NCI-H146 (cell line): ENCODE results near the gene F8A2.
"Not testable (repeated sequence)": the region's sequence is repeated elsewhere in the genome, so short reads cannot be mapped to it uniquely, and the experiment has no call there.

Experiments
- DNase-seq: peaks from one replicate; lab custom pipeline; 2025; lab: John Stamatoyannopoulos, UW

Gene F8A2

DNA sequence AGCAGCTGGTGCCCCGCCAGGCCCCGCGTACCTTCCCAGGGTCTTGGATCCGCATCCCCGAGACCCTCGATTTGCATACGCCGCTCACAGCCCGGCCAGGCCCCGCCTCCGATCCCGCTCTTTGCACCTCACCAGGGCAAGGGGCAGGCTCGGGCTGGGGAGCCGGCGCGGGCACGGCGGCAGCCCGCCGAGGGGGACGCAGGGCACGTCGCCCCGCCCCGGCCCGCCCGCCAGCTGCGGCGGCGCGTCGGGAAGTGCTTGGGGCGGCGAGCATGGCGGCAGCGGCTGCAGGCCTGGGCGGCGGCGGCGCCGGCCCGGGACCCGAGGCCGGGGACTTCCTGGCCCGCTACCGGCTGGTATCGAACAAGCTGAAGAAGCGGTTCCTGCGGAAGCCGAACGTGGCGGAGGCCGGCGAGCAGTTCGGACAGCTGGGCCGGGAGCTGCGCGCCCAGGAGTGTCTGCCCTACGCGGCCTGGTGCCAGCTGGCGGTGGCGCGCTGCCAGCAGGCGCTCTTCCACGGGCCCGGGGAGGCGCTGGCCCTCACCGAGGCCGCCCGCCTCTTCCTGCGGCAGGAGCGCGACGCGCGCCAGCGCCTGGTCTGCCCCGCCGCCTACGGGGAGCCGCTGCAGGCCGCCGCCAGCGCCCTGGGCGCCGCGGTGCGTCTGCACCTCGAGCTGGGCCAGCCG, at the start of gene F8A2:
Gene F8A2 (plus strand): TSS at position 253 of the 686 bp plus-strand sequence. CDS start 20 bp downstream, at position 273.
- DNase-seq: not testable (repeated sequence)

DNA sequence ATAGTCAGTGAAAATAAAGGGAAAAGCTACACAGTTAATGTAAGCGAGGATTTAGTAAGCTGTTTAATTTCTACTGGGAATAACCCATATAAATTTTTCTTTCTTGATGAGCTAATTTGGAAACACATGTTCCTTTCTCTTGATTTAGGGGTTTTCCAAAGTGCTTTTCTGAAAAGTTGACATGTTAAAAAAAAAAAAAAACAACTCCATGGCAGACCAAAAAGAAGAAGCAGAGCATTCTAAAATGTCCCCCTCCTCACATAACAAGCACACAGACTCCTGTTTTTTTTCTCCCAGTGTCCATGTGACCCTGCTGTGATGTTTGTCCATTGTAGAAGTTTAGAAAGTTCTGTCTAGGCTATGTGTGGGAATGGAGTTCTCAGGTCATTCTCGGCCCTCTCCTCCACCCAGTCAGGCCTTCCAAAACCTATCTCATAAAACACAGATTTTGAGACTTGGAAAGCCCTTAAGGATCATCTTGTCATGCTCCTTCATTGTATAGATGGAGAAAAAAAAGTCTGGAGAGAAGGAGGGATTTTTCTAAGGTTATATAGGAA, 48.3 kb upstream of the F8A2 start:
- DNase-seq: no peak

DNA sequence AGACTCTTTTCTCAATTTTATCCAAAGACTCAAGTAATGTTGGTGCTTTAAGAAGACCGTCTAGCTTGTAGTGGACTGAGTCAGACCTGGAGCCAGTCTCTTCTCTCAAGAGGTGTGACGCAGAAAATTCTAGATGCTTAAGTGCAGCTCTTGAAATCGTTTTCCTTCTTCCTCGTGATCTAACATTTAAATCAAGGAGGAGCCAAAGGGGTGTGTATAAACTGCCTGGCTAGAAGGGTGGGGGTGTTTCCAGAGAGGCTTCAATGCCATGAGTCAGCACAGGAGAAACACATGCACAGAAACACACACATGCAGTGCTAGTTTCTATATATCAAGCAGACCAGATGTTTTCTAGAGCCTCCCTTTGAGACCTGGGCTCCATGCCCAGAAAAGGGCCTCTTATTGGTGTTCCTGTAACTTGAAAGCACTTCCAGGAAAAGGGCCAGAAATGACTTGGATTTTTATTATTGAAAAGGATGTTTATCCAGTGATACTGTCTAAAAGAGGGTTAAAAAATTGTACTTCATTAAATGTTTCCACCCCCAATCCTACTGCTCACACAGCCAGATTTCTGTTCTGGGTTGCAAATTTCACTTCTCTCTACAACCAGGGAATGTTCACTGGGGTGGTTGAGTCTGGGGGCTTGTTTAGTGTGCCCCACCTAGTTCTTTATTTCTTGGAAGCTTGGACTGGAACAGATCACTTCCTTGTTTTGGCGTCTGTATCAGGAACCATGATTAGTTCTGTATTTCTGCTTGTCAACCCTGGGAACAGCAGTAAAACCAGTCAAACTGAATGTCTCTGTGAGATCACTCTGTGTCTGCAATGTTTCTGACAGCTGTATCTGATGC, 47.2 kb upstream of the F8A2 start, which contains the start of gene CLIC2:
Gene CLIC2 (minus strand): TSS at position 129 of the 851 bp plus-strand sequence. CDS start 187 bp downstream, outside the sequence.
- DNase-seq: no peak

DNA sequence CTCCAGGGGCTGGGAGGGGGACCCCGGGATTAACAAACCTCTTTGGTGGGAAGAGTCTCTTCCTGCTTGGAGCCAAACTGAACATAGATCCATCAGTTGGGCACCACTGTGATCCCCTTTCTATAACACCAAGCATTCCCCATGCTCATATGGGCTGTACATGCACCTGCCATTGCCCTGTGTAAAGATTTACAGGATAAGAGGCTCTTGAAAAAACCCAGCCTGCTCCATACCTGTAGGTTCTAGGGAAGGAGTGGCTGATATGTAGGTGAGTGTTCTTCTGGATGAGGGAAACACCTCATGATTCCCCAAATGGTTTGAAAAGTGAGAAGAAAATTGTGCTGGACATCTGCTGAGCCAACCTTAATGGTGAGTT, 46.6 kb upstream of the F8A2 start:
- DNase-seq: not testable (repeated sequence)

DNA sequence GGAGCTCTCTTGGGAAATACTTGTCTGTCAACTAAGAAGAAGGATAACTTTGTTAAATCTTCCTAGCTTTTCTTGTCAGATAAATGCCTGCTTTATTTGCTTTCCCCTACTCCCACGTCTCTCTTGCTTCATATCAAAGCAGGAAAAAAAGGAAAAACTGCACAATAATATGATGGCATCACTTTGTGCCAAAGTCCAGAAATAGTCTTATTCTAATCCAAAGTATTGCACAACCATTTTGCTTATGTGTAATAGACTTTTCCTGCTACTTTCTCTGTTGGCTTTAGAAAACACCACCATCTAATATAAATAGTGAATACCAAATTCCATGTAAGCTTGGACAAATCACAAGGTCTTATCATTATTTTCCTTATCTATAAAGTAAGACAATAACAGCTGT, 36.2 kb upstream of the F8A2 start:
- not testable (repeated sequence) for DNase-seq

DNA sequence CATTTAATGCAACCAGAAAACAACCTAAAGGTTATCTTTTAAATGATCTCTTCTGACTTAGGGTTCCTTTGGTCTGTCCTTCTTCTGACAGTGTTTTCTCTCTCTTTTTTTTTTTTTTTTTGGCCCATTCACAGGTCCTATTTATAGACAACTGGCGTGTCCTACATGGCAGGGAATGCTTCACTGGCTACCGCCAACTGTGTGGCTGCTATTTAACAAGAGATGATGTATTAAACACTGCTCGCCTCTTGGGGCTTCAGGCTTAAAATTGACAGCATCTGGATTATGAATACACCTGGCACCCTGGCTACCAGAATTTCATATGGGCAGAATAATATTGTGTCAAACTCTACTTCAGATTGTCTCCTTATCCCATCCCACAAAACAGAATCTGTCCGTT, 32.4 kb upstream of the F8A2 start:
- DNase-seq: not testable (repeated sequence)

DNA sequence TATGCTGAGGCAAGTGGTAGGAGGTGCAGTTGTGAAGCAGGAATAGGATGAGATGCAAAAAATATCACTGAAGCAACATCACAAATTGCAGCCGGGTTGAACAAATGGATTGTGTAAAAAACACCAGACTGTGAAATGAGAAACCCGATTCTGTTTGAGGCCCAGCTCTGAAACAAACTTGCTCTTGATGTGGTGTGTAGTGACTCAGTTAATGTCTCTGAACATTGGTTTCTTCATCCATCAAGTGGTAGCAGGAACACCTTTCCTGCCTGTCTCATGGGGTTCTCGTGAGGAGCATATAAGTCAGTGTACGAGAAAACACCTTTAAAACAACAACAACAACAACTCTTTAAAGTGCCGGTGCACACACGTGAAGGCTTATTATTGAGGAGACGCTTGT, 18.2 kb upstream of the F8A2 start:
- DNase-seq: not testable (repeated sequence)

DNA sequence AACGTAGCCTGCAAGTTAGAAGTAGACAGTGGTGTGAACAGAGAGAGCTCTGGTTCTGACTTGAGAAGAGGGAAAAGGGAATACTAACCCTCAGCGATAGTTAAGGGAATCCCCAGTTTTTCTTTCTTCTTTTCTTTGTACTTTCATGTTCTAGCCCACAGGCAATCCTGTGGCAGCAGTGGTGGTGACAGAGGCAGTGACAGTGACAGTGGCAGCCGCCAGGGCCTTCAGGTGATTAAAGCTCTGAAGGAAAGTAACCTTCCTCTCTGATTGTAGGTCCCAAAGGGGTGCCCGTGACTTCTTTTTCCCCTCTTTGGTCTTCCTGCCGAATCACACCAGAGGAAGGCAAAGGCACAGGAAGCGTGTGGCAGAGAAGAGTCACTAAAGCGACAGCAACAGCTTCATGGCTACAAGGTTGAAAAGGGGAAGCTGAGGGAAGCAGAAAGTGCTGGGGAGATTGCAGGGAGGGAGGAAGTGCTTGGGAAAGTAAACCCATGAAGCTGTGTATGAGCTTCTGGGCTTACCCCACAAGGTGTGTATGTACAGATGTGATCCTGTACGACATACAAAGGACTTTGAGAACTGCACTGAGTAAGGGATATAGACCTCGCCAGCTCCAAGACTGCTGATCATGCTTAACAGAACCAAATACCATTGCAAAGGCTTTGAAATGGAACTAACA, 8.0 kb upstream of the F8A2 start:
- DNase-seq: not testable (repeated sequence)

DNA sequence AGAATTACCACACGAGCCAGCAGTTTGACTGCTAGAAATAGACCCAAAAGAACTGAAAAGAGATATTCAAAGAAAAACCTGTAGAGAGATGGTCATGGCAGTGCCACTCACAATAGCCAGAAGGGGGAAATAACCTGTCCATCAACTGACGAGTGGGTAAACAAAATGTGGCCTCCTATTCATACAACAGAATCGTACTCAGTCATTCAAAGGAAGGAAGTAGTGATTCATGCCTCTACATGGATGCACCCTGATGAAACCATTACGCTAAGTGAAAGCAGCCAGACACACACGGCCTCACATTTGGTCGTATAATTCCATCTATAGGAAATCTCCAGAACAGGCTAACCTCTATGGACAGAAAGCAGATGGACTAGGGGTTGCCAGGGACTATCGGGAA, 2.1 kb upstream of the F8A2 start:
- not testable (repeated sequence) for DNase-seq

DNA sequence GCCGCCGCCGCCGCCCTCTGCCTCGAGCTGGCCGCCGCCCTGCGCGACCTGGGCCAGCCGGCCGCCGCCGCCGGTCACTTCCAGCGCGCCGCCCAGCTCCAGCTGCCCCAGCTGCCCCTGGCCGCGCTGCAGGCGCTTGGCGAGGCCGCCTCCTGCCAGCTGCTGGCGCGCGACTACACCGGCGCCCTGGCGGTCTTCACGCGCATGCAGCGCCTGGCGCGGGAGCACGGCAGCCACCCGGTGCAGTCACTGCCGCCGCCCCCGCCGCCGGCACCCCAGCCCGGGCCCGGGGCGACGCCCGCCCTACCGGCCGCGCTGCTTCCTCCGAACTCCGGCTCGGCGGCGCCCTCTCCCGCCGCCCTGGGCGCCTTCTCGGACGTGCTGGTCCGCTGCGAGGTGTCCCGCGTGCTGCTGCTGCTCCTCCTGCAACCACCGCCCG, 653 bp downstream of the F8A2 start:
- DNase-seq: not testable (repeated sequence)

DNA sequence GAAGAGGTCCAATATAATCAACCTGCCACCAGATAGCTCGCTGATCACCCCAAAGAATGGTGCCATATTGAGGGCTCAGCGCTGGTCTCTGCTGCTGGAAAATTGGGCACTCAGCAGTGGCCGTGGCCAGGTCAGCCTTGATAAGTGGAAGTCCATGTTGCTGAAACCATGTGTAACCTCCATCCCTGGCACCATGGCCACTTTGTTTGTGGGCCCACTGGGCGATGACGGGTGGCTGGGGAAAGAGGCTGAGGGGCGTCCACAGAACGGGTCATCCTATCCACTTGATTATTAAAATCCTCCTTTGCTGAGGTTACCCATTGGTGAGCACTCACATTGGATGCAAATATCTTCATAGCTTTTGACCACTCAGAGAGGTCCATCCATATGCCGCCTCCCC, 7.7 kb downstream of the F8A2 start:
- DNase-seq: no peak

DNA sequence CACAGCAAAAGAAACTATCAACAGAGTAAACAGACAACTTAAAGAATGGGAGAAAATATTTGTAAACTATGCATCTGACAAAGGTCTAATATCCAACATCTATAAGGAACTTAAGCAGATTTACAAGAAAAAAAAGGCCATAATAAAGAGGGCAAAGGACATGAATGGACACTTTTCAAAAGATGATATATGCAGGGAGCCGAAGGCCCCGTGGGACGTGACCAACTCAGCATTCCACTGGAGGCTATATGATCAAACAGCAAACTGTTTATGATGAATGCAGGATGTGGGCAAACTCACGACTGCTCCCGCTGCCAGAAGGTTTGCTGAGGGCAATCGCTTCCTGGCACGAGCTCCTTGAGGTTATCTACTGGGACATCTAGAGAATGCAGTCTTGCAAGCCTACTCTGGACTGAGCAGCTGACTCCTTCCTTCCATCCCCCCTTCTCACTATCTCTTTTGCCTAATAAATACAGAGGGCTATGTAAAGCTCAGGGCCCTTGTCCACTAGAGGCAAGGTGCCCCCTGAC, 12.9 kb downstream of the F8A2 start:
- not testable (repeated sequence) for DNase-seq

DNA sequence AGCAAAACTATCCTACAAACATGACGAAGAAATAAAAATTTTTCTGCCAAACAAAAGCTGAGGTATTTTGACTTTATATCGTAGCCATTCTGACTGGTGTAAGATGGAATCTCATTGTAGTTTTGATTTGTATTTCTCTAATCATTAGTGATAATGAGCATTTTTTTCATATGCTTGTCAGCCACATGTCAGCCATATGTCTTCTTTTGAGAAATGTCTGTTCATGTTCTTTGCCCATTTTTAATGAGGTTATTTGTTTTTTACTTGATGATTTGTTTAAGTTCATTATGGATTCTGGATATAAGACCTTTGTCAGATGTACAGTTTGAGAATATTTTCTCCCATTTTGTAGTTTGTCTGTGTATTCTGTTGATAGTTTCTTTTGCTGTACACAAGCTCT, 24.5 kb downstream of the F8A2 start:
- no peak for DNase-seq

DNA sequence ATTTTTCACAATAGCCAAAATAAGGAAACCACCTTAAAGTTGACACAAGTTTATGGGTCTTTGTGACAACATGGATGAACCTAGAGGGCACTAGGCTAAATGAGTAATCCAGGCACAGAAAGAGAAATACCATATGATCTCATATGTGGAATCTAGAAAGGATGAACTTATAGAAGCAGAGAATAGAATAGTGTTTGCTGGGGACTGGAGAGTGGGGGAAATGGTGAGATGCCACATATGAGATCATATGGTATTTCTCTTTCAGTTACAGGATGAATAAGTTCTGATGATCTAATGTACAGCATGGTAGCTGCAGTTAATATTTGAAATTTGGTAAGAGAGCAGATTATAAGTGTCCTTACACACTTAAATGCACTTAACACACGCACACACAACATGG, 35.9 kb downstream of the F8A2 start:
- DNase-seq: no peak
